Osteoblast (primary cell): Measurements from ENCODE around the gene SLC15A3. TPM values are rescaled to one million over a fixed set of nuclear protein-coding genes. Genes with fewer than 3 reads are reported as not detected.

Experiments used
- DNase-seq: peaks from one replicate; pipeline ENCODE4 v3.0.0; 2011; ENCODE audit warnings: low spot score, mixed read lengths; ENCODE audit not compliant: insufficient read length; ENCODE audit errors: missing footprints
- H2AFZ ChIP-seq: 2 replicates; pipeline ENCODE4 v1.6.0; 2011; ENCODE audit warnings: mild to moderate bottlenecking, low read length
- H3K27ac ChIP-seq: 2 replicates; pipeline ENCODE4 v1.5.1; 2011; ENCODE audit warnings: mild to moderate bottlenecking, low read depth, low read length, moderate library complexity
- H3K27me3 ChIP-seq: 2 replicates; pipeline ENCODE4 v1.6.0; 2012; ENCODE audit warnings: mild to moderate bottlenecking, control low read depth, inconsistent platforms, low read length, moderate library complexity; ENCODE audit not compliant: insufficient read depth
- H3K36me3 ChIP-seq: 2 replicates; pipeline ENCODE4 v1.5.1; 2011; ENCODE audit warnings: mild to moderate bottlenecking, low read length, control low read depth, moderate library complexity; ENCODE audit not compliant: insufficient read depth
- H3K4me1 ChIP-seq: 2 replicates; pipeline ENCODE4 v1.5.1; 2011; ENCODE audit warnings: mild to moderate bottlenecking, low read length, control low read depth, moderate library complexity; ENCODE audit not compliant: insufficient read depth
- H3K4me2 ChIP-seq: 2 replicates; pipeline ENCODE4 v1.6.0; 2011; ENCODE audit warnings: mild to moderate bottlenecking, low read length; ENCODE audit not compliant: insufficient read depth
- H3K4me3 ChIP-seq: fragments of 200-600 bp; sonication (generic); 3 replicates; pipeline ENCODE4 v1.5.1; 2012; ENCODE audit warnings: mild to moderate bottlenecking, low read length, inconsistent platforms; ENCODE audit not compliant: insufficient read depth
- H3K79me2 ChIP-seq: 2 replicates; pipeline ENCODE4 v1.6.0; 2012; ENCODE audit warnings: mild to moderate bottlenecking, low read length, control low read depth, inconsistent platforms; ENCODE audit not compliant: insufficient read depth
- H3K9me3 ChIP-seq: 2 replicates; pipeline ENCODE4 v1.5.1; 2011; ENCODE audit warnings: low read depth, low read length, control low read depth
- H4K20me1 ChIP-seq: 2 replicates; pipeline ENCODE4 v1.6.0; 2012; ENCODE audit warnings: mild to moderate bottlenecking, low read length, control low read depth; ENCODE audit not compliant: insufficient read depth
- CTCF ChIP-seq: IDR thresholded peaks from 2 replicates; pipeline ENCODE4 v1.5.1; 2011; ENCODE audit warnings: mild to moderate bottlenecking, low read depth, low read length, moderate library complexity; ENCODE audit errors: extremely low read depth
- total RNA-seq: library from RNA; depleted of rRNA; stranded (reverse); fragments of >200 nt; gene quantifications from 2 replicates; pipeline ENCODE4 v1.2.3, GENCODE V29; 2012

SLC15A3 gene
- total RNA-seq, 1 donor: 10.9 TPM

- H2AFZ ChIP-seq: no peak overlapping the region
- TF ChIP-seq CTCF: no peak
- H4K20me1 ChIP-seq: peaks cover 4% of the 10 kb centered on the region
- no peak overlapping the region for H3K4me3 ChIP-seq
- no peak overlapping the region for H3K27ac ChIP-seq
- no peaks in the 10 kb centered on the region for H3K36me3 ChIP-seq
- H3K9me3 ChIP-seq: no peaks in the 10 kb centered on the region
- H3K79me2 ChIP-seq: no peaks in the 10 kb centered on the region
- H3K4me1 ChIP-seq: no peaks in the 10 kb centered on the region
- no peak for DNase-seq
- H3K27me3 ChIP-seq: no peaks in the 10 kb centered on the region
- H3K4me2 ChIP-seq: no peak overlapping the region
Observed at GRCh38 chr11:60946601-60947264, 5.2 kb downstream of the SLC15A3 start.

- Histone ChIP-seq H3K79me2 (no peaks in the 10 kb centered on the region), H3K4me3 (no peak overlapping the region), H3K27ac (no peak overlapping the region), H3K36me3 (no peaks in the 10 kb centered on the region), H3K4me1 (no peaks in the 10 kb centered on the region), H3K27me3 (no peaks in the 10 kb centered on the region), H3K4me2 (no peak overlapping the region), H2AFZ (no peak overlapping the region), H4K20me1 (peaks cover 4% of the 10 kb centered on the region), H3K9me3 (no peaks in the 10 kb centered on the region)
- TF ChIP-seq CTCF: no peak
- DNase-seq: no peak
Observed at GRCh38 chr11:60945295-60945667, 6.7 kb downstream of the SLC15A3 start.

GRCh38 chr11:60944490-60945294 is 7.3 kb downstream of the SLC15A3 start:
- H3K9me3 ChIP-seq: no peaks in the 10 kb centered on the region
- H3K36me3 ChIP-seq: no peaks in the 10 kb centered on the region
- H3K4me1 ChIP-seq: no peaks in the 10 kb centered on the region
- TF ChIP-seq CTCF: peak; percentile 10
- no peak for DNase-seq
- H3K27ac ChIP-seq: no peak overlapping the region
- H3K4me3 ChIP-seq: no peak overlapping the region
- no peaks in the 10 kb centered on the region for H3K27me3 ChIP-seq
- no peak overlapping the region for H3K4me2 ChIP-seq
- no peak overlapping the region for H2AFZ ChIP-seq
- peaks cover 4% of the 10 kb centered on the region for H4K20me1 ChIP-seq
- H3K79me2 ChIP-seq: no peaks in the 10 kb centered on the region

- no peaks in the 10 kb centered on the region for H3K9me3 ChIP-seq
- H2AFZ ChIP-seq: no peak overlapping the region
- no peak for DNase-seq
Observed at GRCh38 chr11:60942970-60943565, 8.9 kb downstream of the SLC15A3 start.

More at GRCh38 chr11:60942970-60943565, 8.9 kb downstream of the SLC15A3 start:
- no peak overlapping the region for H3K4me3 ChIP-seq
- no peaks in the 10 kb centered on the region for H3K27me3 ChIP-seq
- TF ChIP-seq CTCF: no peak
- peaks cover 4% of the 10 kb centered on the region for H4K20me1 ChIP-seq
- H3K4me1 ChIP-seq: no peaks in the 10 kb centered on the region
- H3K79me2 ChIP-seq: no peaks in the 10 kb centered on the region
- no peaks in the 10 kb centered on the region for H3K36me3 ChIP-seq
- H3K4me2 ChIP-seq: no peak overlapping the region
- no peak overlapping the region for H3K27ac ChIP-seq
